Stimulated activated CD8-positive, alpha-beta memory T cell treated with anti-CD3 and anti-CD28 coated beads, Interleukin-7, amount 100 ng/mL, for 24 hours (primary cell): ENCODE data around the gene ZNF532.

ENCODE experiments used
- DNase-seq: peaks from one replicate; pipeline ENCODE4 v3.0.0-alpha.2; 2020; ENCODE audit warnings: low read depth

ZNF532 gene

DNA sequence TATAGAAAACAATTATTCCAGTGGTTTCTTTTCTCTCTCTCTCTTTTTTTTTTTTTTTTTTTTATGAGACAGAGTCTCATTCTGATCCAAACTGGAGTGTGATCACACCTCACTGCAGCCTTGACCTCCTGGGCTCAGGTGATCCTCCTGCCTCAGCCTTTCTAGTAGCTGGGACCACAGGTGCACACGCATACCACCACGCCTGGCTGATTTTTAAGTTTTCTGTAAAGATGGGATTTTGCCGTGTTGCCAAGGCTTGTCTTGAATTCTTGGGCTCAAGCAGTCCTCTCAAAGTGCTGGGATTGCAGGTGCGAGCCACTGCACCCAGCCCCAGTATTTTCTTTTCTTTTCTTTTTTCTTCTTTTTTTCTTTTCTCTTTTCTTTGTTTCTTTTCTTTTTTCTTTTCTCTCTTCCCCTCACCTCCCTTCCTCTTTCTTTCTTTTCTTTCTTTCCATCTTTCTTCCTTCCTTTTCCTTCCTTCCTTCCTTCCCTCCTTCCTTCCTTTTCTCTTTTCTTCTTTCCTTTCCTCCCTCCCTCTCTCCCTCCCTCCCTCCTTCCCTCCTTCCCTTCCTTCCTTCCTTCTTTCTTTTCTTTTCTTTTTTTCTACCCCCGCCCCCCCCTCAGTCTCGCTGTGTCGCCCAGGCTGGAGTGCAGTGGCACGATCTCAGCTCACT is 76.9 kb downstream of the ZNF532 start:
- DNase-seq = no peak

DNA sequence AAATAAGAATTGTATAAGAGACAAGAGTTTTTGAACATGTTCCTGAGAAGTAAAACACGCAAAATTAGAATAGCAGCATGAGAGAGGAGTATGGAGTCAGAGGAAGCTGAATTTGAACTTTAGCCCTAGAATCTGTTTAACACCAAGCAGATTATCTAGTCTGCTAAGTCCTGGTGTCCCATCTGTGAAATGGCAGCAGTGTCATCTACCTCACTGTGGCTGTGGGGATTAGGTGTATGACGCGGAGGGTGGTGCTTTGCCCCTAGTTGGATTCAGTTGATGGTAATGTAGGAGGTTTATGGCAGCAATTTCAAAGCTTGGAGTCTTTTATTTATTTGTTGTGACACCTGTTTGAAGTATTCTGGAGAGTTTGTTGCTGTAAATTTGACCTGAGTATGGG is 79.2 kb downstream of the ZNF532 start:
- no peak for DNase-seq

GRCh38 chr18:58947136-58947732 is 82.6 kb downstream of the ZNF532 start:
- DNase-seq = no peak

- no peak for DNase-seq
These were observed 84.4 kb downstream of the ZNF532 start for GRCh38 chr18:58949031-58949430.

- DNase-seq = no peak
These were observed 87.5 kb downstream of the ZNF532 start for GRCh38 chr18:58951986-58952702.

DNA sequence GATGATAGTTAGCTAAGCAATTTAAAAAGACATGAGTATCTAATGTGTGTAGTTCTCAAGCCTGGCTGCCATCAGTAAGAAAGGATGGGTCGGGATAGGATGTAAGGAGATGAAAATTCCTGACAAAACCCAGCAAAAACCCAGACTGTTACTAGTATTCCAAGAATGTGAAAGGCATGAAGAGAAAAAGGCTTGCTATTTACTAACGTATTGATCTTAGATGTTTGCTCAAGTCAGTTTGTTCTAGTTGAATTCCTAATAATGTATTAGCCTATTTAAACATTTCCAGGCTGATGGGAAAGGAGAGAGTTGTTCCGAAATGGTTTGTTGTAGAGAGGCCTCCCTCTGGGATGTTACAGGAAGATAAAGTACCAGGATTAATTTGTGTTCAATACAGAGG is 88.2 kb downstream of the ZNF532 start:
- no peak for DNase-seq

DNA sequence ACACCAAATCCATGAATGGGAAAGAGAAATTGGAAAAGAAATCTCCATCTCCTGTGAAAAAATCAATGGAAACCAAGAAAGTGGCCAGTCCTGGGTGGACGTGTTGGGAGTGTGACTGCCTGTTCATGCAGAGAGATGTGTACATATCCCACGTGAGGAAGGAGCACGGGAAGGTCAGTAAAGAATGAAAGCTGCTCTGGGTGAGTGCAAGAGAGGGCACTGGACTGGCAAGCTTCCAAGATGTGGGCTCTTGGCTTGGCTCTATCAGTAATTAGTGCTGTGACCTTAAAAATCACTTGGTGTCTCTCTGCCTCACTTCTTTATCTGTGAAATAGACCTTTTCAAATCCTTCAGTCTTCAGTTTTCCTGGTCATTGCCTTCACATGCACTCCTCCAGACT is 89.0 kb downstream of the ZNF532 start:
- DNase-seq = no peak

DNA sequence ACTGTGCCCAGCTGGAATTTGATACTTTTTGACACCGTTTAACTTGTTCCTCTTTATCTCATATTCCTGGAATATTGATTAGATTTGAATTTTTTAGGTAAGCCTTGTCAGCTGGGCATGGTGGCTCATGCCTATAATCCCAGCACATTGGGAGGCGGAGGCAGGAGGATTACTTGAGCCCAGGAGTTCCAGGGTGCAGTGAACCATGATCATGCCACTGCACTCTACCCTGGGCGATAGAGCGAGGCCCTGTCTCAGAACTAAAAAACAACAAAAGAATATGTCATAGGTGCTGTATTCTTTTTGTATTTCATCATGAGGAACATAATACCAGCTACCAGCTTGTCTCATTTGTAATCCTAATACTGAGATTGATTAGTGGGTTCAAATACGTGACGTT is 90.3 kb downstream of the ZNF532 start:
- DNase-seq = no peak

GRCh38 chr18:58955738-58956137 is 91.1 kb downstream of the ZNF532 start:
- DNase-seq = no peak

DNA sequence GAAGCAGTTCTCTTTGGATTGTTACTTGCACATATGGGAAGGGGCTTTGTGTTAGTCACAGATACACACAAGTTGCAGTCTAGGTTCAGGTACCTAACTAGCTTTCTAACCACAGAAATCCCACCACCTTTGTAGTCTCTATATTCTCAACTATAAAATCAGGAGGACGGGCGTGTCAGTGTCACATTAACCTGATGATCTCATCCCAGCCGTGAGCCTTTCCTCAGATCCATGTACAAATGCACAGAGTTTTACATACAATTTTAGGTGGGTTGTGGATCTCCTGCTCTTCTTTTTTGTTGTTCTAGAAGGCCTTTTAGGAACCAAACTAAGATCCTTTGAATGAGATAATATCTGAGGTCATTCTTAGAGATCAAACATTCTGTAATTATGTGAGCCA is 94.0 kb downstream of the ZNF532 start:
- no peak for DNase-seq

- no peak for DNase-seq
These were observed 95.8 kb downstream of the ZNF532 start for GRCh38 chr18:58960508-58960907.

DNA sequence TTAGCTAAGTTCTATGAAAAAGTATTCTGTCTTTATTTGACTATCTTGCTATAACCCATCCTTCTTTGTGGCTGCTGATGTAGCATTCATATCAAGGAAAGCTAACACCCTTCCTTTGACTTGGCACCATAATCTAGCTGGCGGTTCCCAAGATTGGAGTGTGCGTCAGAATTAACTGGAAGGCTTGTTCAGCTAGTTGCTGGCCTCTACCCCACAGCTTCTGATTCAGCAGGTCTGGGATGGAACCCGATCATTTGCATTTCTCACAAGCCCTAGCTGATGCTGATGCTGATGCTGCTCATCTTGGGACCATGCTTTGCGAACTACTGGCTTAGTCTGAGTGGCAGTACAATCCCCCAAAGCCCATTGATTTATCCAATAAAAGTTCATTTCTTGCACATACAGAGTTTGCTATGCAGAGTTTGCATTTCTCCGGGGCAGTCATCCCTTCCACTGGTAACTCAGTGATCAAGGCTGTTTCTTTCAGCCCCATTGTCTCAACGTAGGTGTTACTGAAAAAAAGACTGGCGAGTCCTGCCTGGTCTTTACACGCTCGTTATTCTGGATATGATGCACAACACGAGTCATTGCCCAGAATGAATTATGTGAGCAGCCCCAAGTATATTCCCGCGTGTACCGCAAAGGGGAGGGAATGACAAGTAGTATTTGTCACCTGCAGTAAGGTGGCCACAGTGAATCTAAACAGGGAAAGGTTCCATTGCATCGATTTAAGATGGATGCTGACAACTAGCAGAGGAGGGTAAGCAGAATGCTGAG is 96.5 kb downstream of the ZNF532 start:
- DNase-seq = no peak

GRCh38 chr18:58962336-58962735 is 97.7 kb downstream of the ZNF532 start:
- no peak for DNase-seq

DNA sequence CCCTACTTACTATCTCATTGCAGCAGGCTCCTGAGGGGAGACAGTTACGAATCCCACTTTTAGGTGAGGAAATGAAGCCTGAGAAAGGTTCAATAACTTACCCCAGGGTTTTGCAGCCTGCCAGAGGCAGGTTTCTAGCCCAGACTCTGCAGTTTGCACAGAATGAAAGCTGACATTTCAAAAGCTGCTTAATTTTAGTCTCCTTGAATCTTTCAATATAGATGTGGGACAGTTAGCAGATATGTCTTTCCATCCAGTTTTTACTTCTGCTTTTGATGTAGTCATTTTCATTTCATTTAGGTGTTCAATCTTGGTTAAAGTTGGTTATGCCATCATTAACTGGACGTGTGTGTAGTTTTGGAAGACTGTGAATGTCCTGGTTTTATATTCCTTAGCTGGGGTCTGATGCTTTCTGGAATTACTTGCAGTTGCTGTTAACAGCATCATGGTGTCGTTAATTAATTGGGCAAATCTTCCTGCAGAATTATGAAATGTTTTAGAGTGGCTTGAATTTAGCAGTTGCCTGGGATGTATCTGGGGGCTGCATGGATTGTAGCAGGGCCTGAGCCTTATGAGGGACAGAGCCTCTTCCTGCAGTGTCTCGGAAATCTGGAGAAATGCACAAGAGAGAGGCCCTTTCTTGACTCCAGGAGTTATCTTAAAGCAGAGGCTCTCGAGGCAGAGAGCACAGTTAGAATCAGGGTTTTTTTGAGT is 100.8 kb downstream of the ZNF532 start:
- DNase-seq = no peak

- no peak for DNase-seq
These were observed 101.5 kb downstream of the ZNF532 start for GRCh38 chr18:58966005-58966677.

DNA sequence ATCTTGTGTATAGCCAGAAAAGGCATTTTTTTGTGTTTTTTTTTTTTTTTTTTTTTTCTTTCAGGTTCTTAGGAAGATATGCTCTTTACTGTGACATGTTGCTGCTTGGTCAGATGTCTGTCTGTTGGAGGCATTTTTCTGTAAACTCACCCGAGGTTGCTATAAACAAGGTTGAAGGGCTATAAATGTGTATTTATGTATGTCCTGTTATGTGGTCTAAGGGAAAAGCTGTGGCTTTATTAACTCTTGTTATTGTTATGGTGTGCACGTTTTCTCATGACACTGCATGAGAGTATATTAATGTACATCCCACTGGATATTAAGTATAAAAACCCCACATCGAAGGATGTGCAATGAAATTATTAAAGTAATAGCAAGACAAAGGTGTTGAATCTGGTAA is 102.0 kb downstream of the ZNF532 start:
- no peak for DNase-seq

- no peak for DNase-seq
These were observed 103.1 kb downstream of the ZNF532 start for GRCh38 chr18:58967751-58968254.

- no peak for DNase-seq
These were observed 106.5 kb downstream of the ZNF532 start for GRCh38 chr18:58970943-58971790.

GRCh38 chr18:58975296-58975695 is 110.6 kb downstream of the ZNF532 start:
- DNase-seq = no peak

DNA sequence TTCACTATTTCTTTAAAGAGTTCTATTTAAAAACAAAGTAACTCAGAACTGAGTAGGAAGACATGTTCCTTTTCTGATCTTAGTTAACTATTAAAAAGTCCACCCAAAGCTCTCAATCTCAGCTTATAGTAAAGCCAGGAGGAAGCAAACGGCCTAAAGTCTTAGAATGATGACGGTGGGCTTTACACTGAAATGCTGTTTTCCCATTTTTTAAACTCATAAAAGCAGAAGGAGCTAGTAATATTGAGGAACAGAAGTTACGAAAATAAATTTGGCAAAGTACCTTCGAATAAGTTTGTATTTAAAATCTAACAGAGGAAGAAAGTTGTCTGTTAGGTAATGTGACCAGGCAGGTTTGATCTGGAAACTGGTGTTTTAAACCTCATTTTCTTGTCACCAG is 111.1 kb downstream of the ZNF532 start:
- DNase-seq = no peak
